Activated CD4-positive, alpha-beta T cell treated with anti-CD3 and anti-CD28 coated beads for 1 hour (primary cell): Measurements from ENCODE around the gene LIFR.

Source experiments
- DNase-seq: peaks from one replicate; pipeline ENCODE4 v3.0.0-alpha.2; 2020

LIFR gene

DNA sequence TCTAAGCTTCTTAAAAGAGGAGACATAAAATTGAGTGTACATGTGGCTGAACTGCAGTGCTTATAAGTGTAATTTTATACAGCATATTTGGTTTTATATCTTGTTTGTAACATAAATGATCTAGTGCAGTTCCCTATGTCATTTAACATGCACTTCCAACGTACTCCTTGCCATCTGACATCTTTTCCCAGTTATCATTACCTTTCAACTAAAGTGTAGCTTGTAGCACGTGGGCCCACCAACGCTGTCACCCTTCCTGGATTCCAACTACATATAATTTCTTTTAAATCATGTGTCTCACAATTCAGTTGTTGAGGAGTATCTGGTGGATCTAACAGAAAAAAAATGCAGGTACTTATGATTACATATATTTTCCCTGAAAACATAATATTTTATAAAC, 50.1 kb downstream of the LIFR start:
- DNase-seq = no peak

DNA sequence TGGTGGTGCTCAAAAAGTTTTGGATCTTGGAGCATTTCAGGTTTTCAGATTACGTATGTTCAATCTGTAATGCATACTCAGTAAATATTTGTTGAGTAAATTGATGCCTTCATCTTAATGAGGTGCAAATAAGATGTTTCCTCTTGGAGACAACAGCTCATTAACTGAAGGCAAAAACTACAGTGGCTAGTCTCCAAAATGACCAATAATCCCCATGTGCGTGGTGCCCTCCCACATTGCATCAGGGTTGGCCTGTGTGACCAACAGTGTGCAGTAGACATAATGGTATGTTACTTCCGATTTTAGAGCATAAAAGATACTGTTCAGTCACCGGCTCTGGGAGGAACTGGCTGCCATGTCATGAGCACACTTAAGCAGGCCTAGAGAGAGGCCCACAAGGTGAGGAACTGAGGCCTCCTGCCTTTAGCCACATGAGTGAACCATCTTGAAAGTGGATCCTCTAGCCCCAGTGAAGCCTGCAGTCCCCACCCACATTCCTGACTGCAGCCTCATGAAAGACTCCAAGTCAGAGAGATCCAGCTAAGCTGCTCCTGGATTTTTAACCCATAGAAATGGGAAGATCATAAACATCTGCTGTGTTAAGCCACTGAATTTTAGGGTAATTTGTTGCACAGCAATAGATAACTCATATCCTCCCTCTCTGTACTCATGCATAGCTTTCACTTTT, 55.7 kb downstream of the LIFR start:
- DNase-seq = no peak

DNA sequence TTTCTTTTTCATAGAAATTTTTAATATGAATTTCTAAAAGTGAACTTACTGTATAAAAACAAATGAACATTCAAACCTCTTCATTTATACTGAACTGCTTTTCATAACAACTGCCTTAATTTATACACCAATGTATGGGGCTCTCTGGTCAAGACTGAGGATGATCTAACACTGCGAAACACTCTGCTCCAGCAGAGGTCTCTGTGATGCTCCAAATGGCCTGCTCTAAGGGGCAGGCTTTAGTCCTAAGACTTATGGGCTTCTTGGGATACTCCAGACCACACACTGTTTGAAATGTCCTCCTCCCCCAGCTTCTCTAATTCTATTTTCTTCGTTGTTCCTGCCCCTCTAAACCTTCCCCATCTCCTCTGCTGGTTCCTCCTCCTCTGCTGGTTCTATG, 58.5 kb downstream of the LIFR start:
- DNase-seq = no peak

DNA sequence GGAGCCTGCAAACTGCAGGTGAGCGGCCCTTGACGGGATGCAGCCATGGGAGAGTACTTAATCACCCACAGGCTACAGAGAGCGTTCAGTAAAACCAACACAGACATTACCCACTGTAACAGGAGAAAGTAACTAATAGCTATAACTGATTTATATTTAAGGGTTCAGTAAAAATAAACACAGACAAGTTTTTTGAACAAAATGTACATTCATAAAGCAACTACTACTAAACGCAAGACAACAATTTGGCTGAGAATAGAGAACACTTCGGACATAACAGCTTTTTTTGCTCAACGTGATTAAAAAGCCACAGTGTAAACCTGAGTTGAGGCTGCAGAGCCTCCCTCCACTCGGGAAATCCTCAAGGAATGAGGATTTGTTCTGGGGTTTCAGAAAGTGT, 61.7 kb downstream of the LIFR start:
- DNase-seq = no peak

DNA sequence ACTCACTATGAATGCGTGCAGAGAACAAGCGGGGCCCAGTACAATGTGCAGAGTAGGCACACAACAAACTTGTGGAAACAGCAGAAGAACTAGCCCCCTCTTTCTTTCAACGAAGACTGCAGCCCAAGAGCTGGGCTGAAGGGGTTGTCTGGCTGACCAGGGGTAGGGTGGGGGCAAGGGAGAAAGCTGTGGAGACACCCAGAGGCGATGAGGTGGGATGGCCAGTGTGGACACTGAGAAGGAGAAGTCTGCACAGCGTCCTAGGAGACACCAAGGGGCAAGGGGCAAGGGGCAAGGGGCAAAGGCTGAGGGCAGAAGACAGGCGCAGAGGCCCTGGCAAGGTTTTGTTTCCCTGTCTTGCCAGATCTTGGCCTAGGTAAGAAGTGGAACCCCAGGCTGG, 62.3 kb downstream of the LIFR start:
- no peak for DNase-seq

DNA sequence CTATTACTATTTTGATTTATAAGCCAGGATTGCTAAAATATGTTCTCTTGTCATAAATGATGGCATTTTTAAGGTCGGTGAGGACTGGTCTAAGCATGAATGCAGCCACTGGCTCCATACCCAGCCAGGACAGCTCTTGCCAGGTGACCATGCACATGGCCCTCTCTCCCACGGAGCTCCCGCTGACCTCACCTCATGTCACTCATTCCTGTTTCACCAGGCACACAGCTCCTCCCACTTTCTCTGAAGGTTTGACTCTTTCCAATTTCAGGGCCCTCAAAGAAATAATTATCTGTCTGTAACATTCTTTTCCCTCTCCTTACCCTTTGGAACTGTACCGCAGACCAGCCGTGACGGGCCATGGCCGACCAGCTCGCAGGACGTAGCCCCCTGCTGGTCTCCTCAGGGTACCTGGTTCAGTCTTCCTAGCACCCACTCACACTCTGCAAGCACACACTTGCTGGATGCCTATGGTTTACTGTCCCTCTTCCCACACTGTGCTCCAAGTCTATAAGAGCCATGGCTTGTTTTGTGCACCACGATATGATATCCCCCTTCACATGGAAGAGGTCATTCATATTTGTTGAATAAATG, 72.5 kb downstream of the LIFR start:
- DNase-seq = no peak

DNA sequence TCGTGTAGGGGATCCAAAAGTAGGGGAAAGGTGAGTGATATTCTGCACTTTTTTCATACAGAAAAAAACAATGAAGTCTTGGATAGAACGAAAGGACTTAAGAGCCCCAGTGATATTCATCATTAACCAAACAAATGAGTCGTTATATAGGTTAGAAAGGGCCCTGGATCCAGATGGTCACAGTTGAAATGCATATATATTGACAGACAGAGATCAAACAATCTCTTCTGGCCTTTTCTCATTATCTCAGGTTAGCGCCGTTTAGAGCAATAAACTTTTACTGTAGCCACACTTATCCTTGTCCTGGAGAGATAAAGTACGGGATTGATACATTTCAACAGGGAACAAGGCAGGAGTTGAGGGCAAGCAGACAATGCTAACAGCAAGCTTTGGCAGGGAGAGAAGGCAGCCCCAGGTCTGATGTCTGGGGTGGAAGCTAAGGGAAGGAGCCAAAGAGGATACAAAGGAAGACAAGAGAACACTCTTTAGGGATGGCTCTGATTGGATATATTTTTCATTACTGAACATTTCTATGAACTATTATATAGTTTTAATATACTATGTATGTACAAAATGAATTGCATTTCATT, 77.0 kb downstream of the LIFR start:
- no peak for DNase-seq

DNA sequence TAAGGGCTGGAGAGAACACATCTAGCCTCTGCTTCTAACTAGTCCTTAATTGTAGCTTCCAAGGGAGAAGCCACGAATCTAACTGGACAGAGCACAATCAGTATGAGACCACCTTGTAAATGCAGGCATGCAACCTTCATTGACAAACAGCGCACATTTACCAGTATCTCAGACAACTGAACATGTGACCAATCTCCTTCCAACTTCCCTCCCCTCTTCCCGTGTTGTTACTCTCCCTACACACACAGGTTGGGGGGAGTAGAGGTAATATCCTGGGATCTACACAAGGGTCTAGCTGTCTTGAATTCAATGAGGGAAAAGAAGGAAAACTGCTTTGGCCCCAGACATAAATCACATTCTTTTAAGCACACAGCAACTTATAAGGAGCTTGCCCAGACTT, 77.6 kb downstream of the LIFR start:
- no peak for DNase-seq

DNA sequence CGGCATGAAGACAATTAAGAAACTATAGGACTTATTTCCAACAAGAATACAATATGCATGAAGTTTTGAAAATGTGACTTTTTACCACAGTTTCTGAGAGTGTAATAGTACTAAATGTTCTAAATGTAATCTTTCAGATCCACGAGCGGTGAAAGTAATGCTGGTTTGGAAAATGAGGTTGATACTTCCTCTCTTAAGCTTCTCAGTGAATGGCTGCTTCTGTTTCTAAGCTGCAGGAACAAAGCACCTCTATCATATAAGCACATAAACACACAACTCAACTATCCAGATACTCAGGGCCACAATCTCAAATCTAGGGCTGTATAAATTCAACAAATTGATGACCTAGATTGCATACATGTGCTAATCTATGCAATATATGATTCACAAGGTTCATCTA, 78.3 kb downstream of the LIFR start:
- DNase-seq = no peak

DNA sequence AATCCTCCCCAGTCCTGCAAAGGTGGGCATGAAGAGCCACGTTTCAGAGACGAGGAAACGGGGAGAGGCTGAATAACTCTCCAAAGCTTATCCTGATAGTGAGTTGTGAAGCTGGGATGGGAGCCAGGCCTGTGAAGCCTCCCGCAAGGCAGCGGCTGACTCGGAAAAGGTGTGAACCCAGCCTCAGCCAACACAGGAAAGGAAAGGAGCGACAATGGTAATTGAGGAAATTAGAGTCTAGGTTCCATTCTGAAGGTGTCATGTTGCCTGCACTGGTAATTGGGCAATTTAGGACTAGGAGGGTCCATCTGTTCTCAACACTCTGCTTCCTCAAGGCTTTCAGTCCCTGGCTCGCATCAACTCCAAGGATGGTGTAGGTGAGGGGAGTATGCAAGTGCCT, 83.4 kb downstream of the LIFR start:
- DNase-seq = no peak

DNA sequence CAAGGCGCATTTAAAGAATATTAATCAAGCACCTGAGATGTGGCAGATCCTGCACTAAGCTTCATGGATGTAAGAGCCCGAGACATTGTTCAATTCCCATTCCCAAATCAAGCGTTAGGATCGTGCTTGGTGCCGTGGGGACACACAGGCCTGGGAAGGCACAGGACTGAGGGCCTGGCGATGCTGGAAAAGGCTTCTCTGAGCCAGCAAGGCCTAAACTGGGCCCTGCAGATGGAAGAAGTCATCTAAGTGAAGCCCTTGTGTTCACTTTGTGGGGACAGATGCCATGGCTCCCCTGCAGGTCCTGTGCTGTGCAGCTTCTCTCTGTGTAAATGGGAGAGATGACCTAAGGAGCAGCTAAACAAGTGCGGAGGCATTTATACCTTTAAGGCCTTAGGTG, 83.9 kb downstream of the LIFR start:
- DNase-seq = no peak

DNA sequence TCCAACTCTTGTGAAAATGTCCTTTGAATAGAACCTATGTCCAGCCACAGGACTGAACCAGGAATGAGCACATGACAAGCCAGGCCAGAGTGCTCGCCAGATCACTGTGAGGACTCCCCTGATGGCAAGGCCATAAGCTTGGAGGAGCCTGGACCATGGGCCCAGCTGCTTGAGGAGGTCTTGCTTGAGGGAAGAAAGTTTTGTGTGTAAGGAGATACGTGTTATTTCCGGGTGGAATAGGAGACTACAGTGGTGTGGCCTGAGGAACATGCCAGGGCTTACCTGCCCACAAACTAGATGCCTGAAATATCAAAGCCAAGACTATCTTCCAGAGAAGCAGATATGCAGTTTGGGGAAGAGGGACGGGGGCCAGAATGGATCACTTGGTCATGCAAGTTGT, 84.7 kb downstream of the LIFR start:
- no peak for DNase-seq

DNA sequence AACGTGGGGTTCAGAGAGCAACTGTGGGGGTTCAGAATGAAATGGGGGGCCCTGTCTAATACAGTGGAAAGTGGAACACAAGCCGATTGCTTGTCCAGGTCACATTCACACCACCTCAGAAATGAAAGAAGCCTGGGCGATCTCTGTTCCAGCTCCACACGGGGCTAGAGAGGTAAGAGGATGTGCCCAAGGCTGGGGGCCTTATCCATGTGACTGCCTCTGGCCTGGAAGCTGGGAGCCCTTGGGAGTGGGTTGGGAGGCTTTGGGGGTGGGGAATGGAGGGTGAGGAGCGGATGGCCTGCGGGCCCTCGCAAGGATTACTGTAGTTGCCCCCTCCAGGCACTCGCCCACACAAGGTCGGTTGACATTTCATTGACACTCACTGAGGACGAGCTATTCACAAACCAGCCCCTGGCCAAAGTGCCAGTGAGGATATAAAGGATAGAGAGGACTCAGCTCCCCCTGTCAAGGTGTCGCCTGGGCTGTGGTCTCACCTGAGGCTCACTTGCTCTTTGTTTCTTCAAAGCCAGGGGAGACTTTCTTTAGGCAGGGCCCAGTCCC, 86.7 kb downstream of the LIFR start:
- no peak for DNase-seq

DNA sequence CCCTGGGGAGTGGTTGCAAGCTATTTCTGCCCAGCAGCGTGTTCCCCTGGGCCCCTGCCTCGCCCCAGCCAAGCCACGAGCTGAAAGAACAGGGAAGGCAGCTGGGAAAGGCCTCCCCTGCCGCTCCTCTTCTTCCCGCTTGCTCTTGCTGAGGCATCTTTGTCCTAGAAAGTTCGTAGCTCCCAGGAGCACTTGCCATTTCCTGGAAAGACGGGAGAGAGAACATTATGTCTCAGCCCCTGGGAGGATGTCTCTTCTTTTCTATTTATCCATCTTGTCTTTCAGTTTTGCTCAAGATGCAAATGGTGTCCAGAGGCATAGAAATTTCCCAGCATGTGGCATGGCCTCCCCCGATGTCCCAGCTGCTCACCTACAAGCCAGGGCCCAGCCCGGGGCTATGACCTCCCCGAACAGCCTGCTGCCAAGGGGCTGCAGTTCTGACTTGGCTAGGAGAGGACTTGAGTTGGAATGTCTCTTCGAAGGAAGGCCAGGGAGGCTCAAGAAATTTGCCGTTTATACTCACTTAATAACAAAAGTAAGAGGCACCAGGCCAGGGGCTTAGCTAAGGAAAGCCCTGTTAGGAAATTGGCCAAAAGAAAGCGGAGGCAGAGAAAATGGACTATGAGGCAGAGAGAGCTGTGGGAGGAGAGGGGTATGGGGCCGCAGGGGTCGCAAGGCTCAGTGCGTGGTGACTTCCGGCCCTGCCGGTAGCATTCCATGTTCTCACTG, 87.3 kb downstream of the LIFR start:
- DNase-seq = no peak

DNA sequence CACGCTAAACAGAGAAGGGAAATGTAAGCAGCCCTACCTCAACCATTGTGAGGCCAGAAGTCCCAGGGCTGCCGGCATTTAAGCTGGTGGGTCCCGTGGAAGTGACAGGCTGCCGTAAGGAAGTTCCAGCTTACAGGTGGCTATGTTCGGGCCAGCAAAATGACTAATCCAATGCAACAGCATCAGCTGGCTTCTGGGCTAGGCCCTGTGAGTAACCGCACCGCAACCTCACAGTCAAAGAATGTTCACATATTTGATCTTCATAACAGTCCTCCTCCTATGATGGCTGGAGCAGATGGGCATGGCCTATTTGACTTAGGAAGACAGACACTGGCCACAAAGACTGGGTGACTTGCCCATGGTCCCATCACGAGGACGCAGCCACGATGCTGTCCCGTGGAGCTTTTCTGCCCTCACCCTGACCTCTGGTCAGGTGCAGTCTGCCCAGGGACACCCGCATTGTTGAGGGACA, 88.2 kb downstream of the LIFR start:
- DNase-seq = no peak

DNA sequence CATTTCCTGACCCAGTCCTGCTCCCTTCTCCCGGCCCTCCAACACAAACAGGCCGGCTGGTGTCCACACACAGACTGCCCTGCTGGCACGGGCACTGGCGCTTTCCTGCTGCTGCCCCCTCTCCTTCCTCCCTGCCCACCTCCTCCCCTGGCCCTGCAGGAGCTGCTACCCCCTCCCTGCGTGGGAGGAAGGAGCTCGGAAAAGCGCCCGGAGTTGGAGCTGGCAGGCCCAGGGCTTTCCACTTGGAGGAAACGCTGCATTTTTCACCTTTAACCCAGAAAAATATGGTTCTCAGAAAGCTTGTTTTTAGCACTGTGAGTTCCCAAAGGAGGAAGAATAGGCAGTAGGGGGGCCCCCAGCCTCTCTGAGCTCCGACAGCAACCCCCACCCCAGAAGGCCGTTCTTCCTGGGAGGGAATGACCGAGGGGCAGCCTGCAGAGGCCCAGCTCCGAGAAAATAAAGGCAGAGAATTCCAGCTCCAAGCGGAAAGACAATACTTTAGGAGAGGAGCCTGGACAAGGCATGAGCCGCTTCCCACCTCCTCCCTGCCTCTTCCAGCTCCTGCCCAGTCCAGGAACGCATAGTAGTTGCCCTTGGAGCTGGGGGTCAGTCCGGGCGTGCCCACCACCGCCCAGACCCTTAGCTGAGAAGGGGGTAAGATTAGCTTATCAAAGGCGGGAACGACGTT, 88.9 kb downstream of the LIFR start:
- no peak for DNase-seq

DNA sequence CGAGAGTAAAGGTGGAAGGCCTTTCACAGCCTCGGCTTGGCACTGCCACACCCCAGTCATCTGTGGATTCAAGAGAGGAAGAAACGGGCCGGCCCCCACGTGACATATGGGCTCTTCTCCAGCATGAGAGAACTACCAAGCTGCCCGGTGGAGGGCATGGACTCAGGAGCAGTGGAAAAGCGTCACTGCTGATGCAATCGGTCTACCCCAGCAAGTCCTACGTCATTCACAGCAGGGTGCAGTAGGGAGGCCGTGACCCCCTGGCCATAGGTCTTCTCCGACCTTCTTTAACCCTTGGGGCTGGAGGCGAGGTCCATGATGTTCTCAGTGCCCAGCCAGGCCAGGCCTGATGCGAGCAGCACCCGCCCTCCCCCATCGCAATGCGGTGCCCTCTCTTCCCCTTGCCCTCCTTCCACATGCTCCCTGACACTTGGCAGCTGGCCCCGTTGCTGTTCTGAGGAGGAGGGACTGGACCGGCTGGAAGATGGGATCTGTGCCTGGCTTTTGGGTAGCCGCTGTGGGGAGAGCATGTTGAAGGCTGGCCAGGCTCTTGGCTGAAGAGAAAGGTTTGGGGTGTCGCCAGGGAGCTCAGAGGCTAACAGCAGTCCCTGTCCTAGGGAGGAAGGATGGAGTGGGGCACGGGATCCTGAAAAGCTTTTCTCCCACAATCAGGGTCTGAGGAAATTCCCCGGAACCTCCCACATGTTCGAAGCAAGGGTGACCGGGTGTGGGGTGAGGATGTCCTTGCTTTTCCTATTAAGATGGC, 89.8 kb downstream of the LIFR start:
- DNase-seq = no peak

DNA sequence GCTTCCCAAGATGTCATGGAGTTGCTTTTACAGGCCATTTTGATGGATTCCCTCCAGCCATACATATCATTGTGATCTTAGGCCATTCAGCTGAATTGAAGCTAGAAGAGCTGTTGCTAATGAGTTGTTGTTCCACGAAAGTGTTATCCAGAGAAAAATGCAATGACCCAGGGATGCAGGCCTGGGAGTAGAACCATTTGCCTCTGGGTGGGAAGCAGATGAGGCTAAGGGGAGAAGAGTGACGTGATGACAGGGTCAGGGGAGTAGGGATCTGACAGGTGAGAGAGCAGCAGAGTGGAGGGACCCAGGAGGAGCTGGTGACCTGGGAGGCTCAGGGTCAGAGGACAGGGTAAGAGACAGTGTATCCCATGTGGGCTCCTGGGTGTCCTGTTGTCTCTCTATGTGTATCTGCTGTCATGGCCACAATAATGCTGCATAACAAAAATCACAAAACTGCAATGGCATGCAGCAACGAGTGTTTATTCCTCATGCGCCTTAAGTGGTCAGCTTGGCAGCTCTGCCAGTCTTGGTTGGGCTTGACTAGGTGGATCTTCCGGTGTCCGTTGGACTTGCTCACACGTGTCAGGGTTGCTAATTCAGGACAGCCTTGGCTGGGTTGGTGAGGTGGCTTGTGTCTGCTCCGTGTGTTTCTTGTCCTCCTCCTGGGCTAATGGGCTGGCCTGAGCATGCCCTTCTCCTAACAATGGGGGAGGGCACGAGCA, 90.6 kb downstream of the LIFR start:
- DNase-seq = no peak

DNA sequence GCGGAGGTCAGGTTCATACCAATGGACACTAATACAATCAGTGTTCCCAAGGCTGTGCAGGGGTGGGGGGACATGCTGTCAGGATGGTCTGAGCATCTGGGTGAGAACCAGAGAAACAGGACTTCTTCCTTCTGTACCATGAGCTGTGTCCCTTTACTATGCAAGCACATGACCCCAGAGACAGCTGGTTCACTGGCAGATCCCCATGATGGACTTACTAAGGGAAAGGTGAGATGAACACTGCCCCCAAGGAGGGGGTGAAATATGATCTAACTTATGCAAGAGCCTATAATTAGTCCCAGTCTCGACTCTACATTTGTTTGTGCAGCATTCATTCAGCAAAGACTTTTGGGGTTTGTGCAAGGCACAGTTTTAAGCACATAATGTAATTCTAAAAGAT, 91.4 kb downstream of the LIFR start:
- DNase-seq = no peak

DNA sequence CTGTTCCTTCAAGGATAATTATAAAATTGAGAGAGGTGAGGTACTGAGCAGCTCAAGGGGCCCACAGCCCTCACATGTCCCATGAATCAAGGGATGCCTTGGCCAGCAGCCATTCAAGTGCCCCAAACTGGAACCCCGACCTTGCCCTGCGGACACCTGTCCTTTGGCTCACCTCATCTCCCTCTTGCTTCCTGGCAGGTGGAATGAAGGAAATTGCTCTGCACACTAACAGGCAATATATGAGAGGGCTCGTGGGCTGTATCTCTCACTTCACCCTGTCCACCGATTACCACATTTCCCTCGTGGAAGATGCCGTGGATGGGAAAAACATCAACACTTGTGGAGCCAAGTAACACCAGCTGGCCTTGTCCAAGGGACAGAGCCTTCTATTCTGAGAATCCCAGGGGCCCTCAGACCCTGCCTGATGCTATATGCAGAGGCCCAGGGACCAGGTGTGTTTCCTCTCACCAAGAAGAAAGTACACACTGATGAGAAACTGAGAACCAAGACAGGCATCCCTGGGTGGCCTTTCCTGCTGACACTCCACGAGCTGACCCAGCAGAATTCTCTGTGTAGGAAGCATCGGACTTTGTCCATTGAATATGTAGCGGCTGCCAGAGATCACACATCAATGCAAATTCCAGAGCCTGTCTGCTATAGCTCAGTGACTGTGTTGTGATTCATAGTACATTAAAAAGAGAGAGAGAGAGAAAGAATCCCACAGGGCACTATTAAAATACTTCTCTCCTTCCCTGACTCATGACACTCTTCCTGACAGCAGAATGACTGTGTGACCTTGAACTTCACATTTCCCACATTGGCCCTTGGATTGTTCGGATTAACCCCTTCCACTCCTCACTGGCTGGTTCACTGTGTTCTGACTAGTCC, 92.6 kb downstream of the LIFR start:
- DNase-seq = no peak
